T-helper 2 cell treated with Interferon-gamma antibody and Interleukin-4, amounts not matched to agents 5 μg/mL and 100 μg/mL, for 36 hours (primary cell): Measurements from ENCODE around the gene HCAR3.
"Not testable (repeated sequence)": the region's sequence is repeated elsewhere in the genome, so short reads cannot be mapped to it uniquely, and the experiment has no call there.

Source experiments
- DNase-seq: peaks from one replicate; pipeline ENCODE4 v3.0.0; 2021; ENCODE audit warnings: low spot score
- H3K27ac Mint-ChIP-seq: one replicate; pipeline ENCODE4 v1.8.0; 2021; ENCODE audit warnings: mild to moderate bottlenecking, mixed read lengths
- H3K27me3 Mint-ChIP-seq: one replicate; pipeline ENCODE4 v1.8.0; 2021; ENCODE audit warnings: low read depth, mixed read lengths
- H3K36me3 Mint-ChIP-seq: one replicate; pipeline ENCODE4 v1.8.0; 2021; ENCODE audit warnings: low read depth, mixed read lengths
- H3K4me1 Mint-ChIP-seq: one replicate; pipeline ENCODE4 v1.8.0; 2021; ENCODE audit warnings: low read depth, mixed read lengths
- H3K4me3 Mint-ChIP-seq: one replicate; pipeline ENCODE4 v1.8.0; 2022; ENCODE audit warnings: mild to moderate bottlenecking, moderate library complexity, mixed read lengths
- H3K9me3 Mint-ChIP-seq: one replicate; pipeline ENCODE4 v1.8.0; 2021; ENCODE audit warnings: mixed read lengths

The HCAR3 gene

GRCh38 chr12:122730215-122731014 is 13.8 kb upstream of the HCAR3 start, which contains the start of gene HCAR1:
Gene HCAR1, minus strand, starts transcription at chr12:122730844. Its CDS starts 505 bp downstream, at chr12:122730339.
- peak; percentile 85 for DNase-seq
- H3K27ac Mint-ChIP-seq, result peak within 1 kb of the TSS; percentile 87

DNA sequence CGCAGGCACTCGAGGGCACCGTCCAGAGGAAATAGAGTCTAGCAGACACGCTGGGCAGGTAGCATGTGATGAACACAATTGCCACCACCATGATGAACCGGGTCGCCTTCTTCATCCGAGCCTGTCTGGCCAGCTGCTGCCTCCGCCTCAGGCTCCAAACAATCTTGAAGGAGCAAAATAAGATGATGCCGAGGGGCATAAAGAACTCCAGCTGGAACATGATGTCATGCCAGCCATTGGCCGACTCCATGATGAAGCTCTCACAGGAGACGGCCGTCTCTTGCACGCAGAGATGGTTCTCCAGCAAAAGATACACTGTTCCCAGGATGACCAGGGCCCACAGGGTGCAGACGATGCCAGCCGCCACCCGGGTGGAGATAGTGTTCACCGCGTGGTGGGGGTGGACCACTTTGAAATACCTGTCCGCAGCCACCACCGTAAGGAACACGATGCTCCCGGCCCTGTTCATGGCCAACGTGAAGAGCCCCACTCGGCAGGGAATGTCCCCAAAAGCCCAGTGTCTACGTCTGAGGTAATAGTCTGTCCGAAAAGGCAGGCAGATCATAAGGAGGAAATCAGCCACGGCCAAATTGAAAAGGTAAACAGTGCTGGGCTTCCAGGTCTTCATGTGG is 13.1 kb upstream of the HCAR3 start:
- H3K4me1 Mint-ChIP-seq, result peaks cover 75% of the 10 kb centered on the region
- peak overlapping the region; percentile 87 for H3K27ac Mint-ChIP-seq
- peaks cover 4% of the 10 kb centered on the region for H3K36me3 Mint-ChIP-seq
- no peak for DNase-seq
- H3K4me3 Mint-ChIP-seq, result peak overlapping the region; percentile 78
- peaks cover 6% of the 10 kb centered on the region for H3K9me3 Mint-ChIP-seq
- H3K27me3 Mint-ChIP-seq, result no peaks in the 10 kb centered on the region

More at GRCh38 chr12:122730215-122731014, 13.8 kb upstream of the HCAR3 start, which contains the start of gene HCAR1:
- Mint-ChIP-seq H3K9me3 (peaks cover 6% of the 10 kb centered on the region), H3K4me1 (peaks cover 69% of the 10 kb centered on the region), H3K27me3 (no peaks in the 10 kb centered on the region), H3K36me3 (peaks cover 4% of the 10 kb centered on the region), H3K4me3 (peak within 1 kb of the TSS; percentile 78)

DNA sequence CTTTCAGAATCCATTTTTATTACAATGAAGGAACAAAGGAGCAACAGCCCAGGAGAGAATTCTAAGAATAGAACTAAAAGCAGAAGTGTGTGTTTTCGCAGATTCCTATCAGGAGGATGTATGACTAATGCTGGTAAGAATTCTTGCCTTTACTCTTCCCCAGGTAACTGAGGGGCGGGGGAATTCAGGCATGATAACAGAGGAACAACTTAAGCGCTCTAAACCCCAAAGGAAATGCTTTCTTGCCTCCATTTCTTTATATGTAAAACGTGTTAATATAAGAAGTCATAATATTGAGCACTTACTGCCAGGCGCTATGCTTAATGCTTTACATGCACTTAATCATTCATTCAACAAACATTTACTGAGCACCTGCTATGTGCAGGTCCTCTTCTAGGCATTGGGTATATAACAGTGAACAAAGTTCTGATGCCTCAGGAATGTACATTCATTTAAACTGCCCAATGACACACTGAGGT is 9.5 kb upstream of the HCAR3 start:
- Mint-ChIP-seq H3K27ac (peak overlapping the region; percentile 86), H3K9me3 (no peaks in the 10 kb centered on the region), H3K4me1 (peaks cover 66% of the 10 kb centered on the region), H3K4me3 (peak overlapping the region; percentile 81), H3K36me3 (peaks cover 1% of the 10 kb centered on the region), H3K27me3 (no peaks in the 10 kb centered on the region)
- DNase-seq, result peak; percentile 71

DNA sequence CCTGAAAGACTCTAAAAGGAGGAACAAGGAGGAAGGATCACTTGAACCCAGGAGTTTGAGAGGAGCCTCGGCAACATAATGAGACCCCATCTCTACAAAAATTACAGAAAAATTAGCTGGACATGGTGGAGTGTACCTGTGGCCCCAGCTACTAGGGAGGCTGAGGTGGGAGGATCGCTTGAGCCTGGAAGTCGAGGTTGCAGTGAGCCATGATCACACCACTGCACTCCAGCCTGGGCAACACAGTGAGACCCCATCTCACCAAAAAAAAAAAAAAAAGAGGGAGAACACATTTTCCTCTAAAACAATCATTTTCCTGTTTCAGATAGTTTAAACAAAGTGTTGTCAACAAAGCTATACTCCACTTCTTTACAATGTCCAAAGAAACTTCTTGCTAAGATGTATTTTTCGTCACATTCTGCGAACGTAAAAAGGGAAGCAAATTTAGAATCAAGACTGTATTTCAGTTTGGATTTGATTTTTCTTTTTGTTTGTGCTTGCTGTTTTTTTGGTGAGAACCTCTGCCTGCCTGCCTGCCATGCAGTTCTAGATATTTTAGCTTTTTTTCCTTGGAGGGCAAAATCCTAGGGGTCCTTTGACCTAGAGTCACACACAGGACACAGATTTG is 9.0 kb upstream of the HCAR3 start:
- no peaks in the 10 kb centered on the region for H3K27me3 Mint-ChIP-seq
- peaks cover 1% of the 10 kb centered on the region for H3K36me3 Mint-ChIP-seq
- H3K9me3 Mint-ChIP-seq, result no peaks in the 10 kb centered on the region
- peak overlapping the region; percentile 81 for H3K4me3 Mint-ChIP-seq
- no peak for DNase-seq
- H3K4me1 Mint-ChIP-seq, result peaks cover 65% of the 10 kb centered on the region
- H3K27ac Mint-ChIP-seq, result peak overlapping the region; percentile 86

- no peak overlapping the region for H3K4me3 Mint-ChIP-seq
- no peaks in the 10 kb centered on the region for H3K9me3 Mint-ChIP-seq
- no peaks in the 10 kb centered on the region for H3K27me3 Mint-ChIP-seq
- H3K4me1 Mint-ChIP-seq, result peaks cover 60% of the 10 kb centered on the region
- no peak for DNase-seq
- no peak overlapping the region for H3K27ac Mint-ChIP-seq
- H3K36me3 Mint-ChIP-seq, result peaks cover 1% of the 10 kb centered on the region
These were observed 8.1 kb upstream of the HCAR3 start for GRCh38 chr12:122724641-122725243.

- Mint-ChIP-seq H3K4me3 (no peak overlapping the region), H3K27me3 (no peaks in the 10 kb centered on the region), H3K27ac (no peak overlapping the region), H3K36me3 (peaks cover 1% of the 10 kb centered on the region), H3K4me1 (peaks cover 39% of the 10 kb centered on the region), H3K9me3 (no peaks in the 10 kb centered on the region)
- DNase-seq, result no peak
These were observed 5.8 kb upstream of the HCAR3 start for GRCh38 chr12:122722387-122722786.

- DNase-seq, result no peak
- peaks cover 34% of the 10 kb centered on the region for H3K4me1 Mint-ChIP-seq
- peak overlapping the region; percentile 55 for H3K27ac Mint-ChIP-seq
These were observed 4.5 kb upstream of the HCAR3 start for GRCh38 chr12:122721057-122721545.

DNA sequence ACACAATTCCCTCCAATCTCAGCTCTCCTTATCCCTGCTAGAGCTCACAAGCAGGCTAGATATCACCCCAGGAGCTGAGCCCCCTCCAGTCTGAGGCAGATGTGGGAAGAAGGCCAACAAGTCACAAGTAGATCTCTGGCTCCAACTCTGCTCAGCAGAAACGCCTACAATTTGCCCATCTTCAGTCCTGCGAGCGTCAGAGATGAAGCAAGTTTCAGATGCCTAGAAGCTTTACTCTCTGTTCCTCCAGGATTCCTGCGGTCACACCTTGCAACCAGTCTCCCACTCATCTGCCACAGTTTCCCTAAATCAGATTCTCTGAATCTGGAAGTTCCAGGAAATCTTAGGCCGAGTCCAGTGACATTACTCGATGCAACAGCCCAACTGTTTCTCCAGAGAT is 1.4 kb downstream of the HCAR3 start:
- not testable (repeated sequence) for H3K4me3 Mint-ChIP-seq

More at GRCh38 chr12:122721057-122721545, 4.5 kb upstream of the HCAR3 start:
- H3K27me3 Mint-ChIP-seq, result no peaks in the 10 kb centered on the region
- H3K36me3 Mint-ChIP-seq, result peaks cover 1% of the 10 kb centered on the region
- H3K4me3 Mint-ChIP-seq, result peak overlapping the region; percentile 37
- no peaks in the 10 kb centered on the region for H3K9me3 Mint-ChIP-seq

GRCh38 chr12:122713491-122714188 is 3.0 kb downstream of the HCAR3 start:
- H3K4me3 Mint-ChIP-seq, H3K27ac Mint-ChIP-seq, H3K27me3 Mint-ChIP-seq, H3K9me3 Mint-ChIP-seq, DNase-seq, H3K36me3 Mint-ChIP-seq, H3K4me1 Mint-ChIP-seq: not testable (repeated sequence)

More for the DNA sequence above, 1.4 kb downstream of the HCAR3 start:
- H3K4me1 Mint-ChIP-seq, H3K9me3 Mint-ChIP-seq, H3K27ac Mint-ChIP-seq, H3K27me3 Mint-ChIP-seq, H3K36me3 Mint-ChIP-seq, DNase-seq: not testable (repeated sequence)

GRCh38 chr12:122711266-122711665 is 5.3 kb downstream of the HCAR3 start:
- not testable (repeated sequence) for H3K4me1 Mint-ChIP-seq, H3K4me3 Mint-ChIP-seq, H3K27me3 Mint-ChIP-seq, H3K27ac Mint-ChIP-seq, DNase-seq, H3K36me3 Mint-ChIP-seq, H3K9me3 Mint-ChIP-seq

GRCh38 chr12:122710341-122710740 is 6.3 kb downstream of the HCAR3 start:
- H3K27me3 Mint-ChIP-seq, H3K4me1 Mint-ChIP-seq, H3K9me3 Mint-ChIP-seq: not testable (repeated sequence)

GRCh38 chr12:122709287-122709686 is 7.3 kb downstream of the HCAR3 start:
- not testable (repeated sequence) for H3K36me3 Mint-ChIP-seq, H3K4me3 Mint-ChIP-seq, H3K27ac Mint-ChIP-seq, H3K4me1 Mint-ChIP-seq, H3K27me3 Mint-ChIP-seq, DNase-seq, H3K9me3 Mint-ChIP-seq

More at GRCh38 chr12:122710341-122710740, 6.3 kb downstream of the HCAR3 start:
- DNase-seq, H3K27ac Mint-ChIP-seq, H3K36me3 Mint-ChIP-seq, H3K4me3 Mint-ChIP-seq: not testable (repeated sequence)

- not testable (repeated sequence) for H3K9me3 Mint-ChIP-seq, H3K4me3 Mint-ChIP-seq, H3K27ac Mint-ChIP-seq, H3K27me3 Mint-ChIP-seq, H3K4me1 Mint-ChIP-seq, H3K36me3 Mint-ChIP-seq, DNase-seq
These were observed 12.8 kb downstream of the HCAR3 start for GRCh38 chr12:122703841-122704240.
